Ishikawa (cell line): ENCODE data around the gene OR8D4.

Source experiments
- CEBPB ChIP-seq: IDR thresholded peaks from 2 replicates; pipeline ENCODE4 v1.6.1; 2012
- CREB1 ChIP-seq: IDR thresholded peaks from 2 replicates; pipeline ENCODE4 v1.6.1; 2012; ENCODE audit warnings: low read depth
- EGR1 ChIP-seq: IDR thresholded peaks from 2 replicates; pipeline ENCODE4 v1.6.1; 2012
- EP300 ChIP-seq: IDR thresholded peaks from 2 replicates; pipeline ENCODE4 v1.6.1; 2012; ENCODE audit warnings: borderline replicate concordance
- FOXM1 ChIP-seq: IDR thresholded peaks from 2 replicates; pipeline ENCODE4 v1.6.1; 2012; ENCODE audit warnings: low read depth, borderline replicate concordance
- MAX ChIP-seq: IDR thresholded peaks from 2 replicates; pipeline ENCODE4 v1.6.1; 2012
- RAD21 ChIP-seq: IDR thresholded peaks from 2 replicates; pipeline ENCODE4 v1.6.1; 2012; ENCODE audit warnings: low read depth
- REST ChIP-seq: IDR thresholded peaks from 2 replicates; pipeline ENCODE4 v1.6.1; 2012; ENCODE audit warnings: low read depth, mild to moderate bottlenecking
- TAF1 ChIP-seq: IDR thresholded peaks from 2 replicates; pipeline ENCODE4 v1.6.1; 2012; ENCODE audit warnings: low read depth, mild to moderate bottlenecking
- TCF12 ChIP-seq: IDR thresholded peaks from 2 replicates; pipeline ENCODE4 v1.6.1; 2012; ENCODE audit warnings: low read depth
- TEAD4 ChIP-seq: IDR thresholded peaks from 2 replicates; pipeline ENCODE4 v1.6.1; 2012
- USF1 ChIP-seq: IDR thresholded peaks from 2 replicates; pipeline ENCODE4 v1.6.1; 2012
- YY1 ChIP-seq: IDR thresholded peaks from 2 replicates; pipeline ENCODE4 v1.6.1; 2012; ENCODE audit warnings: low read depth
- ZBTB7A ChIP-seq: IDR thresholded peaks from 2 replicates; pipeline ENCODE4 v1.6.1; 2012; ENCODE audit warnings: low read depth

DNA sequence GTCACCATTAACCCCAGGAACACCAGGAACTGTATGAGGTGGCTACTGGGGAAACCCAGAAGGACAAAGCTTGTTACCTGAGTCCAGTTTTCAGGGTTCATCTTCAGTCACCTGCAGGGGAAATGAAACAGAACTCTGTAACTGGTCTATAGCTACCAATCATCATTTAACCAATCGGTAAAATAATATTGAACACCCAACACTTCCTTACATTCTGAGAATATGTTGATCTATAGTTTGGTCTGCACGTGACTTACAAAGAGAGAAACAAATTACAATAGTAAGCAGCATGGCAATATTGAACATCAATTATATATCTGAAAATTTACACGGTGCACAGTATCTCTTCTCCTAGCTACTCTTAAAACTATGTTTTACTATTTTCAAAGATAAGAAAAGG lies 41.8 kb downstream of the OR8D4 start, which contains the start of gene OR6T1:
- TF ChIP-seq MAX (no peak), ZBTB7A (no peak), RAD21 (no peak), TAF1 (no peak), EP300 (no peak), REST (no peak), YY1 (no peak), CREB1 (no peak), CEBPB (no peak), FOXM1 (no peak), EGR1 (no peak), TEAD4 (no peak), TCF12 (no peak), USF1 (no peak)
